HG03066 (cell line): ENCODE measurements around the gene ZNF536.

Experiments used
- ATAC-seq: cut with Tn5 transposase; IDR thresholded peaks from one replicate; pipeline ENCODE4 v1.9.1; 2021; ENCODE audit warnings: low read depth; ENCODE audit not compliant: unreplicated experiment

Gene ZNF536

GRCh38 chr19:30590596-30591229, 218.5 kb downstream of the ZNF536 start:
- no peak for ATAC-seq

- ATAC-seq: no peak
These were observed 221.2 kb downstream of the ZNF536 start for GRCh38 chr19:30593356-30593755.

- ATAC-seq: no peak
These were observed 222.0 kb downstream of the ZNF536 start for GRCh38 chr19:30593975-30594745.

- ATAC-seq: no peak
These were observed 224.1 kb downstream of the ZNF536 start for GRCh38 chr19:30596268-30596667.

- ATAC-seq: no peak
These were observed 224.7 kb downstream of the ZNF536 start for GRCh38 chr19:30596813-30597399.

GRCh38 chr19:30598688-30599087, 226.5 kb downstream of the ZNF536 start:
- ATAC-seq: no peak

GRCh38 chr19:30602661-30603350, 230.6 kb downstream of the ZNF536 start:
- no peak for ATAC-seq

- no peak for ATAC-seq
These were observed 232.5 kb downstream of the ZNF536 start for GRCh38 chr19:30604657-30605056.

GRCh38 chr19:30605333-30605732, 233.1 kb downstream of the ZNF536 start:
- no peak for ATAC-seq

GRCh38 chr19:30606114-30607050, 234.2 kb downstream of the ZNF536 start:
- ATAC-seq: no peak
